Mesothelial cell of epicardium (in vitro differentiated cells): ENCODE data around the gene PHACTR1. TPM values are rescaled to one million over a fixed set of nuclear protein-coding genes. Genes with fewer than 3 reads are reported as not detected.

Experiments used
- DNase-seq, 2 experiments: peaks; one replicate each; pipeline ENCODE4 v3.0.0; 2021; ENCODE audit warnings: low spot score in 2 of 2; ENCODE audit not compliant: unreplicated experiment in 2 of 2
- H3K27ac Mint-ChIP-seq: 2 replicates; pipeline ENCODE4 v1.8.0; 2021; ENCODE audit warnings: mixed read lengths
- H3K27me3 Mint-ChIP-seq: 2 replicates; pipeline ENCODE4 v1.8.0; 2021; ENCODE audit warnings: low read depth, mixed read lengths
- H3K36me3 Mint-ChIP-seq: 2 replicates; pipeline ENCODE4 v1.8.0; 2021; ENCODE audit warnings: mixed read lengths
- H3K4me1 Mint-ChIP-seq: 2 replicates; pipeline ENCODE4 v1.8.0; 2021; ENCODE audit warnings: mixed read lengths
- H3K4me3 Mint-ChIP-seq: 2 replicates; pipeline ENCODE4 v1.8.0; 2021; ENCODE audit warnings: mild to moderate bottlenecking, moderate library complexity, mixed read lengths
- H3K9me3 Mint-ChIP-seq: 2 replicates; pipeline ENCODE4 v1.8.0; 2021; ENCODE audit warnings: mixed read lengths
- CTCF ChIP-seq: fragments of 200-600 bp; sonication (generic); IDR thresholded peaks from one replicate; pipeline ENCODE4 v1.5.0; 2021; ENCODE audit warnings: antibody characterized with exemption; ENCODE audit not compliant: unreplicated experiment
- total RNA-seq: library from RNA; stranded (reverse); gene quantifications from 3 replicates; pipeline ENCODE4 v1.2.1, GENCODE V29; 2021

The PHACTR1 gene
- total RNA-seq, 1 donor from 2014 or later: 0.76 TPM

GRCh38 chr6:13237318-13237717 lies 520.8 kb downstream of the PHACTR1 start:
- TF ChIP-seq CTCF: no peak
- Mint-ChIP-seq H3K27ac (no peak overlapping the region), H3K27me3 (peaks cover 11% of the 10 kb centered on the region), H3K9me3 (no peaks in the 10 kb centered on the region), H3K36me3 (no peaks in the 10 kb centered on the region), H3K4me1 (no peaks in the 10 kb centered on the region), H3K4me3 (no peak overlapping the region)
- no peak for DNase-seq

GRCh38 chr6:13238017-13238416 lies 521.5 kb downstream of the PHACTR1 start:
- no peaks in the 10 kb centered on the region for H3K36me3 Mint-ChIP-seq
- no peak for TF ChIP-seq CTCF
- no peak overlapping the region for H3K27ac Mint-ChIP-seq
- H3K4me3 Mint-ChIP-seq: no peak overlapping the region
- no peaks in the 10 kb centered on the region for H3K9me3 Mint-ChIP-seq
- no peak for DNase-seq
- H3K4me1 Mint-ChIP-seq: no peaks in the 10 kb centered on the region
- H3K27me3 Mint-ChIP-seq: peaks cover 11% of the 10 kb centered on the region

- Mint-ChIP-seq H3K4me1 (no peaks in the 10 kb centered on the region), H3K36me3 (no peaks in the 10 kb centered on the region), H3K4me3 (no peak overlapping the region), H3K27ac (no peak overlapping the region), H3K9me3 (peaks cover under 1% of the 10 kb centered on the region), H3K27me3 (peaks cover 8% of the 10 kb centered on the region)
- DNase-seq: no peak
- TF ChIP-seq CTCF: no peak
Observed at GRCh38 chr6:13238640-13239216, 522.2 kb downstream of the PHACTR1 start.

GRCh38 chr6:13239530-13240455 lies 523.2 kb downstream of the PHACTR1 start:
- H3K4me1 Mint-ChIP-seq: no peaks in the 10 kb centered on the region
- H3K27ac Mint-ChIP-seq: no peak overlapping the region
- H3K27me3 Mint-ChIP-seq: peaks cover 8% of the 10 kb centered on the region
- no peak for TF ChIP-seq CTCF
- no peak for DNase-seq
- H3K9me3 Mint-ChIP-seq: peaks cover 4% of the 10 kb centered on the region
- no peaks in the 10 kb centered on the region for H3K36me3 Mint-ChIP-seq
- no peak overlapping the region for H3K4me3 Mint-ChIP-seq

GRCh38 chr6:13241364-13241763 lies 524.8 kb downstream of the PHACTR1 start:
- no peak for TF ChIP-seq CTCF
- Mint-ChIP-seq H3K27ac (no peak overlapping the region), H3K4me3 (no peak overlapping the region), H3K36me3 (no peaks in the 10 kb centered on the region), H3K9me3 (peaks cover 4% of the 10 kb centered on the region), H3K27me3 (peaks cover 8% of the 10 kb centered on the region), H3K4me1 (no peaks in the 10 kb centered on the region)
- DNase-seq: no peak
